Cardiac muscle cell (in vitro differentiated cells and primary cell): ENCODE measurements around the gene WWP2. TPM values are rescaled to one million over a fixed set of nuclear protein-coding genes. Genes with fewer than 3 reads are reported as not detected.
"Not testable (repeated sequence)": the region's sequence is repeated elsewhere in the genome, so short reads cannot be mapped to it uniquely, and the experiment has no call there.

Source experiments
- DNase-seq, 2 donors: peaks; one replicate each; pipeline versions ENCODE4 v3.0.0 to v3.0.0-alpha.2; 2010 to 2017; ENCODE audit warnings: low read depth in 1 of 2, low spot score in 1 of 2
- H3K27ac ChIP-seq: fragments of 200-600 bp; sonication (generic); 2 replicates; pipeline ENCODE4 v1.5.1; 2016
- H3K27me3 ChIP-seq: fragments of 200-600 bp; sonication (generic); 2 replicates; pipeline ENCODE4 v1.6.0; 2016; ENCODE audit warnings: control low read depth
- H3K36me3 ChIP-seq: fragments of 200-600 bp; sonication (generic); 2 replicates; pipeline ENCODE4 v1.5.1; 2016; ENCODE audit warnings: control low read depth
- H3K4me1 ChIP-seq: fragments of 200-600 bp; sonication (generic); 2 replicates; pipeline ENCODE4 v1.8.1; 2017; ENCODE audit warnings: low read depth, mild to moderate bottlenecking, mixed run types
- H3K4me3 ChIP-seq: fragments of 200-600 bp; sonication (generic); 2 replicates; pipeline ENCODE4 v1.5.1; 2016; ENCODE audit warnings: mild to moderate bottlenecking
- H3K9me3 ChIP-seq: fragments of 200-600 bp; sonication (generic); 2 replicates; pipeline ENCODE4 v1.5.1; 2017; ENCODE audit warnings: low read depth, mild to moderate bottlenecking, control low read depth
- polyA plus RNA-seq: library from polyadenylated mRNA; unstranded; fragments of >200 nt; fragmentation: Nextera tagmentation; extraction: Ambion mirVana; gene quantifications from 2 replicates; pipeline ENCODE4 v1.2.1, GENCODE V29; 2016
- total RNA-seq: library from RNA; depleted of rRNA; stranded (reverse); fragments of >200 nt; gene quantifications from 2 replicates; pipeline ENCODE4 v1.2.3, GENCODE V29; 2016
- TF ChIP-seq, protein P1 (sequence below): IDR thresholded peaks from 2 replicates; pipeline ENCODE4 v1.5.1; 2012; ENCODE audit warnings: low read depth, mild to moderate bottlenecking, low read length

WWP2 gene
- total and polyA plus RNA-seq, 2 experiments from 2014 or later = 21.3 to 27.8 TPM

DNA sequence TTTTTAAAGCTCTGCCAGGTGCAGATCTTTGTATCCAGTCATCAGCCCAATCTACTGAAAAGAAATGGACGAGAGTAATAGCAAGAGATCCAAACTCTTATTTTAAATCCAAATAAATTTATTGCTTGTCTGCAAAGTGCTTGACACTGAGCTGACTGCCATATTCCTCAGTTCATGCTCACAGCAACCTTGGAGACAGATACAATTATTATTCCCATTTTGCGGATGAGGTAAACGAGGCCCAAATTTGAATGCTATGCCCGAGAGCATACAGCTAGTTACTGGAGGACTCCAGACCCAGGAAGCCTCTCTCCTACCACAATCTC is 8.0 kb upstream of the WWP2 start:
- Histone ChIP-seq H3K4me3 (peak overlapping the region; percentile 77), H3K27ac (peak overlapping the region; percentile 63), H3K36me3 (peaks cover 13% of the 10 kb centered on the region), H3K27me3 (no peaks in the 10 kb centered on the region), H3K9me3 (no peaks in the 10 kb centered on the region), H3K4me1 (peaks cover 5% of the 10 kb centered on the region)
- no peak for DNase-seq
- TF ChIP-seq, protein P1, sequence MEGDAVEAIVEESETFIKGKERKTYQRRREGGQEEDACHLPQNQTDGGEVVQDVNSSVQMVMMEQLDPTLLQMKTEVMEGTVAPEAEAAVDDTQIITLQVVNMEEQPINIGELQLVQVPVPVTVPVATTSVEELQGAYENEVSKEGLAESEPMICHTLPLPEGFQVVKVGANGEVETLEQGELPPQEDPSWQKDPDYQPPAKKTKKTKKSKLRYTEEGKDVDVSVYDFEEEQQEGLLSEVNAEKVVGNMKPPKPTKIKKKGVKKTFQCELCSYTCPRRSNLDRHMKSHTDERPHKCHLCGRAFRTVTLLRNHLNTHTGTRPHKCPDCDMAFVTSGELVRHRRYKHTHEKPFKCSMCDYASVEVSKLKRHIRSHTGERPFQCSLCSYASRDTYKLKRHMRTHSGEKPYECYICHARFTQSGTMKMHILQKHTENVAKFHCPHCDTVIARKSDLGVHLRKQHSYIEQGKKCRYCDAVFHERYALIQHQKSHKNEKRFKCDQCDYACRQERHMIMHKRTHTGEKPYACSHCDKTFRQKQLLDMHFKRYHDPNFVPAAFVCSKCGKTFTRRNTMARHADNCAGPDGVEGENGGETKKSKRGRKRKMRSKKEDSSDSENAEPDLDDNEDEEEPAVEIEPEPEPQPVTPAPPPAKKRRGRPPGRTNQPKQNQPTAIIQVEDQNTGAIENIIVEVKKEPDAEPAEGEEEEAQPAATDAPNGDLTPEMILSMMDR = no peak

DNA sequence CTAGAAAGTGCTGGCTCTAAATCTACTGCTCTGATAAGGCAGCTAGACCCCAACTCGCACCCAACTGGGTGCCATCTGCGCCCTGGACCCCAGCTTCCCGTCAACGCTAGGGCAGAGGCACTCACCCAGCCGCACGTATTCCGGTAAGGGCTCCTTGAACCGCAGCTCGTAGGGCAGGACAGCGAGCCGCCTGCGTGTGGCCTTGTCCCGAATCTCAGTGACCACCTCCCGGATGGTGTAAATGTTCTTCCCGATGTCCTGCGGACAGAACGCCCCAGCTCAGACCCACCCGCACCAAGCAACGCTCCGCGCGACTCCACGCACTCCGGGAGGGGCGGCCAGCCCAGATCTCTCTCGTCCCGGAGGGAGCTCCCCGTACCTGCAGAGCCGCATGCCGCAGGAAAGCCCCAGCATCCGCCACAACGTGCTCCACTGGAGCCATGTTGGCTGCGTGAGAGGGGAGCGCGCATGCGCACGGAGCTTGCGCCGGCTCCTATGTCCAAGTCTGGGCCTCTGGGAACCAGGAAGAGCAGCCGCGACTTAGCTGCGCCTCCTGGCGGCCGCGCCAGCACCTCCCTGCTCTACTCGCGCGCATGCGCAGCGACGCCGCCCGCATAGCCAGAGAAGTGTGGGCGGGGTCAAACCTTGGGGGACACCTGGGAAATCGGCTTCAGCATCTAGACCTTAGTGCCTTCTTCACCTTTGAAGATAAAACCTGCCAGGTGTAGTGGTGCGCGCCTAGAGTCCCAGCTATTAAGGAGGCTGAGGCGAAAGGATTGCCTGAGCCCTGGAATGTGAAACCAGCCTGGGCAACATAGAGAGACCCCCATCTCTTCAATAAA is 7.4 kb upstream of the WWP2 start, which contains the start of gene NOB1:
TSS of gene NOB1 (minus strand) at position 458 of the 842 bp plus-strand sequence. CDS start at position 442, 16 bp downstream.
- Histone ChIP-seq H3K27ac (peak within 1 kb of the TSS; percentile 63), H3K4me1 (peaks cover 5% of the 10 kb centered on the region), H3K27me3 (no peaks in the 10 kb centered on the region), H3K4me3 (peak within 1 kb of the TSS; percentile 77), H3K9me3 (no peaks in the 10 kb centered on the region), H3K36me3 (peaks cover 8% of the 10 kb centered on the region)
- TF ChIP-seq, protein P1 = peak; percentile 97
- DNase-seq = peak; percentile 98

DNA sequence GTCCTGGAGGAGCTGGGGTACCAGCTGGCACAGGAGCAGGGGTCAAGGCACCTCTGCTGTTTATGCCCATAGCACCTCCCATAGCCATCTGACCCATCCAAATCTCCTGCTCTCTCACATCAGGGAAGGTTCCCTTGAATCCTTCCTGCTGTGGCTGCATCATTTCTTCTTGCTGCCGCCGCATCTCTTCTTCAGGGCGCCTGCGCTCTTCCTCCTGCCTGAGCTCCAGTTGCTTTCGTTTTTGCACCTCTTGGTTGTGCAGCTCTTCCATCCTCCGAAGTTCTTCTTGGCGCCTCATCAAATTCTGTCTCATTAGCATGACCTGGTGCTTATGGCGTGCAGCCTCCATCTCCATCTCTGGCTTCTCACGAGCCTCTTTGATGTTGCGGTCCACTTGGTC is 5.4 kb upstream of the WWP2 start:
- TF ChIP-seq, protein P1 = no peak
- Histone ChIP-seq H3K27ac (no peak overlapping the region), H3K27me3 (no peaks in the 10 kb centered on the region), H3K4me1 (peaks cover 5% of the 10 kb centered on the region), H3K36me3 (peaks cover 5% of the 10 kb centered on the region), H3K9me3 (no peaks in the 10 kb centered on the region), H3K4me3 (no peak overlapping the region)
- no peak for DNase-seq

DNA sequence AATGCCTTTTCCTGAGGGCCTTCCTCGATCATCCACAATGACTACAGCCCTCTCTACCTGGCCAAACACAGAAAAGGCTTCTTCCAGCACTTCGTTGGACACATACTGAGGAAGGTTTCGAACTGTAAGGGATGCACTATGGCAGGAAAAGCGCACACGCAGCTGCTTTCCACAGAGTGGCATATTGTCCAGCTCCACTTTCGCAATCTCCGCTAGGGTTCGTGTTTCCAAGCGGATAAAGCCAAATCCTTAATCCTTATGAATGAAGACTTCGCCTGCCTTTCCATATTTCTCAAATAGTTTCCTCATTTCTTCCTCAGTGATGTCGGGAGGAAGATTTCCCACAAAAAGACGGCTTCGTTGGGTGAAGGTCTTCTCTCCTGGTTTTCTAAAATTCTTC is 4.8 kb upstream of the WWP2 start:
- H3K27me3 ChIP-seq, H3K27ac ChIP-seq, H3K9me3 ChIP-seq, H3K4me1 ChIP-seq, DNase-seq, H3K4me3 ChIP-seq, H3K36me3 ChIP-seq: not testable (repeated sequence)

DNA sequence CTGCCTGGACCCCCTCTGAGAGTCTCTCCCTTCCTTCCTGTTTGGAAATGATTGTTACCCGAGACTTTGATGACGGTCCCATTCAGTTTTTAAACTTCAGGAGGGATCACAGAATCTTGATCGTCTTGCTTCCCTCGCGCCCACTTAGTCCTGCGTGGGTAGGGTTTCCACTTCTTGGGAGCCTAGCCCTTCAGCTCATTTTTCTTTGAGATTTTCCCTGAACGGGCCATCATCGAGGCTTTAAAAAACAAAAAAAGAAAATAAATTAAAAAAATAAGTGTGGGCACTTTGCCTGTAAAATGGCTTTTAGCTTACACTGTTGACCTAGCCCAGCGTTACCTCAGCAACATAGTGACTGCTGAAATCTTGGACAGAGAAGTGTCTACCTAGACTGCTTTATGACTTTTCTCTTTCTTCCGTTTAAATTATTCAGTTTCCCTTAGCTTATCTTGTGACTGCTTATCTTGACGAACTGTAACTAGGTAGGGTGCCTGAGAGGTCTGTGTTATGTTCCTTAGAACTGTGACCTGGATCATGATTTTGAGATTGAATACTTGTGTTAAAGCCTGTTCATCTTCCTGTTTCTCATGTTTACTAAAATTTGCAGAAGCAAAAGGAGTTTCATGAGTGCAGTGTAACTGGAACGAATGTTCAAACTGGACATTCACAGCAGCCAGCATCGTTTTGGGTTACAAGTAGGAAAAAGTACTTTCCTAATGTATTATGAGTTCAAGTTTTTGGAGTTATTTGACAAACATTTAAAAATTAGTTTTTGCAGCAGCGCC is 874 bp downstream of the WWP2 start:
- Histone ChIP-seq H3K4me1 (no peaks in the 10 kb centered on the region), H3K9me3 (no peaks in the 10 kb centered on the region), H3K27me3 (no peaks in the 10 kb centered on the region), H3K36me3 (no peaks in the 10 kb centered on the region), H3K27ac (peak overlapping the region; percentile 77), H3K4me3 (peak overlapping the region; percentile 98)
- peak; percentile 36 to 39 for DNase-seq
- TF ChIP-seq, protein P1 = no peak

DNA sequence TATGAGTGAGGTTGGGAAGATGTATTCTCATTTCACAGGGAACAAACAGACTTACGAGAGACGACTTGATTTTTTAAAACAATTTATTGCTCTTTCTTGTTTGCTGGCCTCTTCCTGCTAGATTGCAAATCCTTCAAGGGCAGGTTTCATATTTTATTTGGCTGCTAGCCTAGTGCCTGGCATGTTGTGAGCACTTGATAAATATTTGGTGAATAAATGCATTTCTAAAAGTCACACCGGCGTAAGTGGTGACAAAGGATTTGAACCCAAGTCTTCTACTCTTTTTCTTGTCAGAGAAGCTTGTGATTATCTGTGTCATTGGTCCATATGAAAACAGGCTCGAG is 1.4 kb downstream of the WWP2 start:
- H3K36me3 ChIP-seq = no peaks in the 10 kb centered on the region
- H3K4me3 ChIP-seq = no peak overlapping the region
- H3K27me3 ChIP-seq = no peaks in the 10 kb centered on the region
- H3K9me3 ChIP-seq = no peaks in the 10 kb centered on the region
- no peak for DNase-seq
- no peak overlapping the region for H3K27ac ChIP-seq
- no peaks in the 10 kb centered on the region for H3K4me1 ChIP-seq
- TF ChIP-seq, protein P1 = no peak
